Fibroblast of villous mesenchyme (primary cell): ENCODE measurements around the gene DVL3. TPM values are rescaled to one million over a fixed set of nuclear protein-coding genes. Genes with fewer than 3 reads are reported as not detected.

Experiments
- DNase-seq: peaks from one replicate; pipeline ENCODE4 v3.0.0-alpha.2; 2010; ENCODE audit warnings: low read depth
- H3K4me3 ChIP-seq: 2 replicates; pipeline ENCODE4 v1.5.1; 2011; ENCODE audit warnings: low read depth, mild to moderate bottlenecking, low read length
- total RNA-seq: library from RNA; depleted of rRNA; stranded (reverse); fragments of >200 nt; gene quantifications from 2 replicates; pipeline ENCODE4 v1.2.3, GENCODE V29; 2012
- TF ChIP-seq, protein P1 (sequence below): IDR thresholded peaks from 2 replicates; pipeline ENCODE4 v1.5.1; 2012; ENCODE audit warnings: low read depth, mild to moderate bottlenecking, low read length; ENCODE audit not compliant: insufficient read depth

The DVL3 gene
- total RNA-seq, 1 donor, result 39.3 TPM

GRCh38 chr3:184164648-184165330, 9.6 kb downstream of the DVL3 start:
- DNase-seq, result no peak
- TF ChIP-seq, protein P1, sequence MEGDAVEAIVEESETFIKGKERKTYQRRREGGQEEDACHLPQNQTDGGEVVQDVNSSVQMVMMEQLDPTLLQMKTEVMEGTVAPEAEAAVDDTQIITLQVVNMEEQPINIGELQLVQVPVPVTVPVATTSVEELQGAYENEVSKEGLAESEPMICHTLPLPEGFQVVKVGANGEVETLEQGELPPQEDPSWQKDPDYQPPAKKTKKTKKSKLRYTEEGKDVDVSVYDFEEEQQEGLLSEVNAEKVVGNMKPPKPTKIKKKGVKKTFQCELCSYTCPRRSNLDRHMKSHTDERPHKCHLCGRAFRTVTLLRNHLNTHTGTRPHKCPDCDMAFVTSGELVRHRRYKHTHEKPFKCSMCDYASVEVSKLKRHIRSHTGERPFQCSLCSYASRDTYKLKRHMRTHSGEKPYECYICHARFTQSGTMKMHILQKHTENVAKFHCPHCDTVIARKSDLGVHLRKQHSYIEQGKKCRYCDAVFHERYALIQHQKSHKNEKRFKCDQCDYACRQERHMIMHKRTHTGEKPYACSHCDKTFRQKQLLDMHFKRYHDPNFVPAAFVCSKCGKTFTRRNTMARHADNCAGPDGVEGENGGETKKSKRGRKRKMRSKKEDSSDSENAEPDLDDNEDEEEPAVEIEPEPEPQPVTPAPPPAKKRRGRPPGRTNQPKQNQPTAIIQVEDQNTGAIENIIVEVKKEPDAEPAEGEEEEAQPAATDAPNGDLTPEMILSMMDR, result no peak
- H3K4me3 ChIP-seq, result no peak overlapping the region

- TF ChIP-seq, protein P1, result no peak
- H3K4me3 ChIP-seq, result no peak overlapping the region
Measured at GRCh38 chr3:184165543-184165942, 10.4 kb downstream of the DVL3 start.

DNA sequence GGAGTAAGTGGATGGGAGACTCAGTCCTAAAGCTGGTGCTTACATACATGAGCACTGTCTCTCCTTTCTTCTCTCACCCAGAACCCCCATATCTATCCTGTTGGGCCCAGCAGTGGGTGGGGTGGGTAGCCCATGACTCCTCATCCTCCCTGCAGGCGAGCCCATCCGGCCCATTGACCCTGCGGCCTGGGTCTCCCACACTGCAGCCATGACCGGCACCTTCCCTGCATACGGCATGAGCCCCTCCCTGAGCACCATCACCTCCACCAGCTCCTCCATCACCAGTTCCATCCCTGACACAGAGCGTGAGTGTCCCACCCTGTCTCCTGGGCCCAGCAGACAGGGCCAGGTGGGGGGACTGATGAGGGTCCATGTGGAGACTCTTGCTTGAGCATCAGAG, 11.5 kb downstream of the DVL3 start:
- TF ChIP-seq, protein P1, result no peak
- DNase-seq, result no peak
- H3K4me3 ChIP-seq, result no peak overlapping the region

More at GRCh38 chr3:184165543-184165942, 10.4 kb downstream of the DVL3 start:
- no peak for DNase-seq

GRCh38 chr3:184167786-184168185, 12.6 kb downstream of the DVL3 start:
- no peak overlapping the region for H3K4me3 ChIP-seq
- TF ChIP-seq, protein P1, result no peak
- DNase-seq, result no peak

DNA sequence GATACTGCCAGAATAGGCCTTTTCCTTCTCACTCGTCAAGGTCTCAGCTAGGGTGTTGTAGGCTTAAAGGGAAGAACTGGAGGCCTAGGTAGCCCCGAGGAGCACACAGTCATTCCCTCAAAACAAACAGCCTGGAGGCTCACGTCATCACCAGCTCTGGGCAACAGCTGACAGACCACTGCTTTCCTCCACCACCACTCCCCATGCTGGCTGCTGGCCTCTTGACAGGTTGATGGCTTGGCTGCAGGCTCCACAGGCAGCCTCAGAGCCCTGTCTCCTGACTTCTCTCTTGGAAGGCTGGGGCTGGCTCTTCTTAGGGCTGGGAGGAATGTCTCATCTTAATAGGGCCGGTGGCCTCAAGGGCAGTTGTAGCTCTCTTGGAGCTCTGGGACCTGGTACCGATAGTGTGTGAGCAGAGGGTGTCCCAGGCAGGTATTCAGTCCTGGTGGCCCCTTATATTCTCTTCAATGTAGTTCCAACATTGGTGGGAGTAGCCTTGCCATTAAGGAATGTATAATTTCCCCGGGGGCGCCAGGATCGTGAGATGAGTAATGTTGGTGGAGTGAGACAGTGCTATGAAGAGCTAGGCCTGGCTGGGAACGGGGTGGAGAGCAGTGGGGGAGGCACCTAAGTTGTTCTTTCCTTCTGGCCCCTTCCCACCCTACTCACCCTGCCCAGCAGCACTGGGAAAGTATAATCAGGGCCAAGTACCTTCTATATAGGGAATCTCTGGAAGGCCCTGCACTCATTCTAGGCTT, 13.4 kb downstream of the DVL3 start:
- no peak overlapping the region for H3K4me3 ChIP-seq
- DNase-seq, result peak; percentile 86
- TF ChIP-seq, protein P1, result no peak

DNA sequence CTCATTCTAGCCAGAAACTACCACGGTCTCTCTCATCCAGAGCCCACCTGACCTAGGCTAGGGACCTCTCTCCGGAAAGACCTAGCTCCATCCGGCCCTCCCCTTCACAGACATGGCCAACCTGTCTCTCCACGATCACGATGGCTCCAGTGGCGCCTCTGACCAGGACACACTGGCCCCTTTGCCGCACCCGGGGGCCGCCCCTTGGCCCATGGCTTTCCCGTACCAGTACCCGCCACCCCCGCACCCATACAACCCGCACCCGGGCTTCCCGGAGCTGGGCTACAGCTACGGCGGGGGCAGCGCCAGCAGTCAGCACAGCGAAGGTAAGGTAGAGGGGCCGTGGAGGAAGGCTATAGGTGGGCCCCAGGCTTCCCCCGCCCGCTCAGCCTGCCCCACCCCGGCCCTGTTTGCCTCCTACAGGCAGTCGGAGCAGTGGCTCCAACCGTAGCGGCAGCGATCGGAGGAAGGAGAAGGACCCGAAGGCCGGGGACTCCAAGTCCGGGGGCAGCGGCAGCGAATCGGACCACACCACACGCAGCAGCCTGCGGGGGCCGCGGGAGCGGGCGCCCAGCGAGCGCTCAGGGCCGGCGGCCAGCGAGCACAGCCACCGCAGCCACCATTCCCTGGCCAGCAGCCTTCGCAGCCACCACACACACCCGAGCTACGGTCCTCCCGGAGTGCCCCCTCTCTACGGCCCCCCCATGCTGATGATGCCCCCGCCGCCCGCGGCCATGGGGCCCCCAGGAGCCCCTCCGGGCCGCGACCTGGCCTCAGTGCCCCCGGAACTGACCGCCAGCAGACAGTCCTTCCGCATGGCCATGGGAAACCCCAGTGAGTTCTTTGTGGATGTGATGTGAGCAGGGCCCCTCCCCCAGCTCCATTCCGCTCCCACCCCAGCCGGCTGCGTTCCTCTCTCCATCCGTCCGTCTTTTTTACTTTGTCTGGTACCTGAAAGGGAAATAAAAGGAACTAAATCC, 15.0 kb downstream of the DVL3 start:
- TF ChIP-seq, protein P1, result no peak
- no peak overlapping the region for H3K4me3 ChIP-seq
- no peak for DNase-seq
